SK-N-DZ (cell line): ENCODE data around the gene MSI2.
A peak's percentile ranks its signal among the peaks of the same experiment; 100 is the strongest.

ENCODE experiments used
- DNase-seq: peaks from one replicate; pipeline ENCODE4 v3.0.0-alpha.2; 2015; ENCODE audit warnings: low spot score

MSI2 gene

GRCh38 chr17:57675427-57676387, 419.4 kb downstream of the MSI2 start:
- no peak for DNase-seq

GRCh38 chr17:57676543-57676942, 420.2 kb downstream of the MSI2 start:
- no peak for DNase-seq

- DNase-seq, result no peak
Measured at GRCh38 chr17:57677301-57677700, 421.0 kb downstream of the MSI2 start.

- no peak for DNase-seq
Measured at GRCh38 chr17:57677858-57678257, 421.5 kb downstream of the MSI2 start.

GRCh38 chr17:57678393-57678792, 422.1 kb downstream of the MSI2 start:
- no peak for DNase-seq

GRCh38 chr17:57679356-57679755, 423.0 kb downstream of the MSI2 start:
- DNase-seq, result no peak

- no peak for DNase-seq
Measured at GRCh38 chr17:57679906-57680695, 423.8 kb downstream of the MSI2 start.

- no peak for DNase-seq
Measured at GRCh38 chr17:57682701-57683100, 426.4 kb downstream of the MSI2 start.

GRCh38 chr17:57684711-57685498, 428.6 kb downstream of the MSI2 start:
- DNase-seq, result no peak

- DNase-seq, result no peak
Measured at GRCh38 chr17:57685499-57686132, 429.3 kb downstream of the MSI2 start.

- DNase-seq, result no peak
Measured at GRCh38 chr17:57687642-57688041, 431.3 kb downstream of the MSI2 start.

- DNase-seq, result no peak
Measured at GRCh38 chr17:57689254-57689653, 432.9 kb downstream of the MSI2 start.

GRCh38 chr17:57691939-57692338, 435.6 kb downstream of the MSI2 start:
- DNase-seq, result no peak

GRCh38 chr17:57692770-57693169, 436.4 kb downstream of the MSI2 start:
- DNase-seq, result no peak

- DNase-seq, result no peak
Measured at GRCh38 chr17:57694051-57694450, 437.7 kb downstream of the MSI2 start.

- DNase-seq, result no peak
Measured at GRCh38 chr17:57696050-57696449, 439.7 kb downstream of the MSI2 start.

GRCh38 chr17:57697197-57697596, 440.9 kb downstream of the MSI2 start:
- DNase-seq, result no peak

- DNase-seq, result peak; percentile 80
Measured at GRCh38 chr17:57697891-57698711, 441.8 kb downstream of the MSI2 start.

GRCh38 chr17:57699751-57700219, 443.5 kb downstream of the MSI2 start:
- DNase-seq, result peak; percentile 82

- no peak for DNase-seq
Measured at GRCh38 chr17:57701124-57701523, 444.8 kb downstream of the MSI2 start.
